ENCODE results near the gene HOXB6.

Gene HOXB6

DNA sequence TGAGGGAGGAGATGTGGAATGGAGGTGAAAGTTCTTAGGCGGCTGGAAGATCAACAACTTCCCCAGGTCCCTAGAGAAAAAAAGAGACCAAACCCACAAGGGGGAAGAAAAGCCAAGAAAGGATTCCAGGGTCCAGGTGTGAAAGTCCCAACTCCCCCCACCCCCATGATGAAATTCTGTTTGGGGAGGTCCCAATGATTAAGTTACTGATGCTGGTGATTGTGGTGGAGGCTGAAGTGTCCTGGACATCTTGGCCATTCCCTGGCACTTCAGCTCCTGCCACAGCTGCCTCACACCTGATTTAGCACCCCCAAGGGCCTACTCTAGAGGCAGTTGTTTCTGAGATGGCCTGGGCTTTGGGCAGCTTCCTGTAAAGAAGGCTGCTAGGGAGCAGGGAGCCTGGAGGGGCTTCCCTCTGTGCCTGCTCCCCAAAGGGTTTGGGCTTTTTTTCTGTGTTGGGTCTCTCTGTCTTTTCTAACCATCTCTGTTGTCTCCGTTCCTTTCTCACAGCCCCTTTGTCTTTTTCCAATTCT, 39.7 kb downstream of the HOXB6 start:
- no peak for DNase-seq

GRCh38 chr17:48564188-48565021, 40.4 kb downstream of the HOXB6 start:
- DNase-seq, result no peak

DNA sequence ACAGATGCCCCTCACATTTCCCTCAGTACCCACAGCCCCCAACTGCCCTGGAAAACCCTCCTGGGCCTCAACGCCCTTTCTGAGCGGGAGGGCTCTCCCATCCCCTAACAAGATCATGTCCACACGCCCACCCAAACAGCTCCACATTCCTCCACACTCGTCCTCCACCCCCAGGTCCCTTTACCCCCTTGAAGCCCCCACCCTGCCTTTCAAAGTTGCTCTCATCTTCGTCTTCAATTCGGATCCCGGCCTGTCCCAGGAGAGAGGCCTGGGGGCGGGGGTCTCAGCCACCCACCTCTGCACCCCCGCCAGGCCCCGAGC, 41.0 kb downstream of the HOXB6 start:
- no peak for DNase-seq

GRCh38 chr17:48563385-48563838, 41.4 kb downstream of the HOXB6 start:
- DNase-seq, result no peak

- DNase-seq, result no peak
Measured at GRCh38 chr17:48562934-48563333, 41.9 kb downstream of the HOXB6 start.

DNA sequence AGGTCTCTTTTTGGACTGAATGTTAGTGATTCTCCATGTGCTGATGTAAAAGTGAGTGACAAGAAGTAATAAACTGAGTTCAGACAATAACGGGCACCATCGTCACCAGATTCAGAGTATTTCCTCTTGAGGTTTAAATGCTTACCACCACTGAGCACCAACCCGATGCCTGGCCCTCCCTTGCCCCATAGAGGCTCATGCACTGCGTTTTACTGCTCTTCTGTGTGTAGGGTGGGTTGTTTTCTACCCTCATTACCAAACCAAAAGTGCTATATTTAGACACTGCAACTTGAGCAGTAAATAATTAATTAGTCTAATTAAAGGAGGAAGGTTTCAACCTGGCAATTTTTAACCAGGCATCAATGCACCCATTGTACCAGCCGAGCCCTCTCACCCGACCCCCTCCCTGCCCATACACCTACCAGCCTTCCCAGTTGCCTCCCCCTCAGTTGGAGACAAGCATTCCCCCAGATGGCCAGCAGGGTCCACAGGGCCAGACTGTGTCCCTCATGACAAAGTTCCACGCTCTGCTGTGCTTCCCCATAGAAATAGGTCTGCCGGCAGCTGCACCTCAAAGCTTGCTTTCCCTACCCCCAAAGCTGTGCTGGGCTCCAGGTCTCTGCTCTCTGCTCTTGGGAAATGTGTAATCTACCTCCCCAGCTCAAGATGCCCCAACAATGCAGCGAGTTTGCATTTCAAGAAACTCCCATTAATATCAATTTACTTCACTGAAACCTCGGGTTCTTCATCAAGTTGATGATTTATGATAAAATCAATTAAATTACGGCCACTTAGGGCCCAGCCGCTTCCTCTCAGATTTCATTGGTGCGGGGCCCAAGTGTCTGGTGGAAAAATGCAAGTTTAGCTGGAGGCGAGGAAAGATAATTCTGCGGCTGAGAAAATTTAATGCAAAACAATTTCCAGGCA, 42.6 kb downstream of the HOXB6 start:
- peak; percentile 62 for DNase-seq

DNA sequence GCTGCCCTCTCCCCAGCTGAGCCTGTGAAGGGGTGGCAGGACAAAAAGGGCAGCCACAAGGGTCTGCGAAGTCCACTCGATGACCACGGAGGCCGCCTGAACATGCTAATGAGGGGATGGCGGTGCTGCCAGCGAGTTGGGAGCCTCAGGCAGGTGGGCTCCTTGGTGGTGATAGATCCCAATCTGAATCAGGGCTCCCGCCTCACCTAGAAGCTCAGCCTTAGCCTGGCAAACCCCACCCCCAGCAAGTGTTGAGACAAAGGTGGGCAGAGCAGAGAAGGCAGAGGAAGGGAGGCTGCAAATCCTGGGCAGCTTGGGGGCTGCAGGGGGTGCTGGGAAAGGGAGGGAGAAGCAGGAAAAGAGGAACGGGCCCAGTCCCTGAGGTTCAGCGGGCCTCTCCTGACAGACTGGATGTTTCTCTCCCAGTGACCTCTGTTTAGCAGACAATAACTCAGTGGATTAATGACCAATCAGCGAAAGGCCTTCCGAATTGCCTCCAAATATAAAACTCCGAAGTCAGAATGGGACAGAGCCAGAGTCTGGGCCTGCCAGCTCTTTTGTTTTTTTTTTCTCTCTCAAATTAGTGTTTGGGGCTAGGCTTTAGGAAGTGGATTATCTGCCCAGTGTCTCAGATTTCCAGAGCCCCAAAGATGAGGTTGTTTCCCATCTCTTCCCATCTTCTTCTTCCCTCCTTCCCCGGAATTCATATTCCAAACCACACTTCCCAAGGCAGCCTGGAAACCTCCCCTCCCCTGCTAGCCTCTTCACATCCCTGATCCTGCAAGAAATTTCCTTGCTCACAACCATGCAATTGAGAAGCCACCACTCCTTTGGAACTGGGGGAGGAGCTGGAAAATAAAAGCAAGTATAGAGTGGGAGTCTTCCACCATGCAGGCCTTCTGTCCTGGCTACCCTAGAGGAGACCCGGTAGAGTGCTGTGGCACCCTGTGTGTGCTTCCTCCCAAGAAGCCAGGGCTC, 44.7 kb downstream of the HOXB6 start:
- DNase-seq, result no peak

DNA sequence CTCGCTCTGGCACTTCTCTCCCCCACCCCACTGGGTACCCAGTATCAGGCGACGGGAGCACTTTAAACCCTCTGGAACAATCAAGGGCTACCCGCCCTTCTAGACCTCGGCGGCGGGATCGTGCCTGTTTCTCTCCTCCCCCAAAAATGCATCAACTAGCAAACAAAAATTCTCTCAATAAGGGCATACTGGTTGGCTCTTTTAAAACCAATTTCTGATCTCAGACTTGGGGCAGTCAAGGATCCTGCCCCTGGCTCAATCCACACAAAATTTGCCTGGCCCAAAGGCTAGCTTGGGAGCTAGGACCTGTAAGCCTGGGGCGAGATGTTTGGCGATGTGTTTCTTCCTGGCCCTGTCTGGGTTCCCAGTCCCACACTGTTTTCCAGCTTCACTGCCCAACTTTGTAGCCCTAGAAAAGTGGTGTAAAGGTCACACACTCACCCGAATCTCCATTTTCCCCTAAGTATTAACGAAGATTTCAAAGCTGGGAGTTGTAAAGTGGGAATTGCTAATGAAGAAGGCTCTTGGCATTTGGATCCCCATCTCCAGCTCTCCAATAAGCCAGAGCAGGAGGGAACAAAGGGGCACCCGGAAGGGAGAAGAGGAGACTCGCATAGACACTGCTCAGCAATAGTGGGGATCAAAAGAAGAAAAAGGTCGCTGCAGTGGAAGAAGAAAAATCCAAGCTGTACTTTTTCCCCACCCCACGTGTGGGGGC, 45.5 kb downstream of the HOXB6 start:
- DNase-seq, result no peak

DNA sequence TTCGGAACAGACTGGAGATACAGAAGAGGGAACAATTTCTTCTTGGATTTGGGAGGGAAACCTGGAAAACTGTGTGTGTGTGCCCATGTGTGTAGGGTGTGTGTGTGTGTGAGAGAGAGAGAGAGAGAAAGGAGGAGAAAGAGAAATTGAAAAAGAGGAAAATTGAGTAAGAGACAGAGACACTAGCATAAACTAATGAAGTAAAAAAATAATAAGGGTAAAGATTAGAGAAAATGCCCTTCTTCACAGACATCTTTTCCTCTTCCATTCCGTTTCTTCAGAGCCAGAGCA, 46.0 kb downstream of the HOXB6 start:
- no peak for DNase-seq

GRCh38 chr17:48558057-48558830, 46.5 kb downstream of the HOXB6 start:
- no peak for DNase-seq

DNA sequence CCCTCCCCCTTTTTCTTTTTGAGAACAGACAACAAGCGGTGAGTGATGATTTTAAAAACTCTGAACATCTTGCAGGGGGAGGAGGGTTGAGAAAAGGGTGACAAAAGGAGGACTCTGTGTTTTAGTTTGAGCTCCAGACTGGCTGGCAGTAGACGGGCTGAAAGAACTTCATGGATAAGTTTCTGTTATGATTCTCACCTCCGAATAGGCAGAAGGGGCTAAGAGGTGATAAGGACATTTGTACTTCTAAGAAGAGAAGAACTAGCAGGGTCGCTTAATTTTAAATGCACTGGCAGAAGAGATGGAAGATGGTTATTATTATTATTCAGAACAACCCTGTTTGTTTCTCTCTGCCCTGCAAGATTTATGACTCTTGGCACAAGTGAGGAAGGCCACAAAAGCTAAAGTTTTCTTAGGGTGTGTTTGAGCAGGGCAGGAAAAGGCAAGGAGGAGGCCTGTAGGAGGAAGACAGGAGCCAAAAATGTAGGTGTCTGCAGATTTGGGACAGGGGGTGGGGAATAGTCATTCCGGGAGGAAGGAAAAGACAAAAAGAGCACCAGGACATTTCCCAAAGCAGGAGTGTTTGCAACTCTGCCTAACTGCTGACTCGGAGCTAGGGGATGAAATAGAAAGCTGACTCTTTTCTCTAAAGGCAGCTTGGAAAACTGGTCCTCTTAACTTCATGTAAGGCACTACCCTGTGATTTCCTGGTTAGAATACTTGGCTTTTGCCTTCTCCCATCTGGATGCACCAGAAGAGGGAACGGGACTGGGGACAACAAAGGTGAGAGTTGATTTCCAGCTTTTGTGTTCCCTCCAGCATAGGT, 48.0 kb downstream of the HOXB6 start:
- DNase-seq, result no peak

DNA sequence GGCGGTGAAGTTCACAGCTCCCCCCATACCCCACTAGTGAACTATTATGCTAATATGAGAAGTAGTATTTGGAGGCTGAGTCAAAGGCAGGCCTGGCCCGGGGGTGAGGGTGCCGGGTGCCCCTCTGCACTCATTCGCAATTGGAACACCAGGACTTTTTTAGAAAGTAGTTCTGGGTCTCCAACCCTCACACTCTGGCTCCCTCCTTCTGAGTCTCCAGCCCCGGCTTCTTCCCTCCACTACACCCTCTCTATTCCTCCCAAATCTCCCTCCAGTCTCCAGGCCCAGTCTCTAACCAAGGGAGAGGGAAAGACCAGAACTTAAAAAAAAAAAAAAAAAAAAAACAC, 48.6 kb downstream of the HOXB6 start:
- DNase-seq, result no peak

DNA sequence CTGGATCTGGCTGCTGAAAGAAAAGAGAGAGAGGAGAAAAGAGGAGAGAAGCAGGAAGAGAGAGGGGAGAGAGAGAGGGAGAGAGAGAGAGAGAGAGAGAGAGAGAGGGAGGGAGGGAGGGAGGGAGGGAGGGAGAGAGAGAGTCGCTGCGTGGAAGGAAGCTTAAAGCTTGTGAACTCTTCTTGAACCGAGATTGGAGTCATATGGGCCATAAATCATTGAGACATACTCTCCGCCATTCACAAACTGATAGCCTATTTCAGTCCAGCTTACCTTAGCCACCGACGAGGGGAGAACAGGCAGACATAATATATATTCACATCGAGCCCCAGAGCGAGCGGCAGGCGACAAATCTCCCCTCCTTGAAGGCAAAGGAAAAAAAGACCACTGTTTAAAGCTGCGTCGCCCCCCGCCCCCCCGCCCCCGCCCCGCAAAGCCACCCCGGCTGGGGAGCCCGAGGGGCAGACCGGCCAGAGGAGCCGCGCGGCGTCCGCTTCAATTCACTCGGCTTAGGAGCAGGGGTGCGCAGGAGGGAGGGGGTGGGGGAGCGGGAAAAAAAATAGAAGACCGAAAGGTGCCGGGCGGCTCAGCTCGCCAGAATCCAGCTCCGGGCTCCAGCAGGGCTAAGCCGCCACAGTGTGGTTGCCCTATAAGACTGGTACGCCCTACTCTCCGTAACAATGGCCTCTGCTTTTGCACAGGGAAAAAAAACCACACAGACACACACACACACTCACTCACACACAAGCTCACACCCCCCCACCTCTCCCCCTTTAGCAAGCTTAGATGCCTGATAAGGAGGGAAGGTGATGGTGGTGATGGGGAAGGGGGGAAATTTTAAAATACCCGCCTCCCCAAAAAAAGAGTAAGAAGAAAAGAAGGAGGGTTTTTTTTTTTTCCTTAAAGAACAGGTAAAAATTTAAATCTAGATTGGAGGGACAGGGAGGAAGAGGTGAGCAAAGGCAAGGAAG, 49.2 kb downstream of the HOXB6 start:
- peak; percentile 74 for DNase-seq

- no peak for DNase-seq
Measured at GRCh38 chr17:48554412-48555257, 50.2 kb downstream of the HOXB6 start.

DNA sequence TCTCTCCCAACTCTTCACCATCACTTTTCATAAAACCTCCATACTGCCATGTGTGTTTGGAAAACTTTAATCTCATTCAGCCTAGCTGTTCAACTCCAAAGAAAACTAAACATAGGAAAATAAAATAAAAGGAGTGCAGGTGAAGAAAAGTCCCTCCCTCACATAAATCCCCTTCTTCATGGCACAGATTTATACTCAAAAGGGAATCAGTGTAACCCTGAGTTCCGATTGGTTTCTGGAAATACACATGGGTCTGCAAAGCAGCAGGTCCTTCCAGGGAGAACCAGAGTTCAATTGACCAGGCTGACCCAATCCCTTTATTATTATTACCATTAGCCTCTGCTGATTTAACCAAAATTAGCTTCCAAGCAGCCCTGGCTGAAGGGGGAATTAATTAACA, 51.0 kb downstream of the HOXB6 start:
- DNase-seq, result no peak

GRCh38 chr17:48553190-48553547, 51.6 kb downstream of the HOXB6 start:
- DNase-seq, result no peak

GRCh38 chr17:48552466-48553189, 52.2 kb downstream of the HOXB6 start:
- no peak for DNase-seq
